Vagina (tissue), 2 donors: ENCODE measurements around the gene MEF2D. TPM values are rescaled to one million over a fixed set of nuclear protein-coding genes. Genes with fewer than 3 reads are reported as not detected.

ENCODE experiments used
- DNase-seq, 2 donors: peaks; one replicate each; pipeline ENCODE4 v3.0.0-alpha.2; 2017; ENCODE audit errors: extremely low spot score in 2 of 2
- H3K27ac ChIP-seq: fragments of 200-600 bp; sonication (generic); one replicate; pipeline ENCODE4 v1.5.1; 2019
- H3K27me3 ChIP-seq: fragments of 200-600 bp; sonication (generic); one replicate; pipeline ENCODE4 v1.5.1; 2019
- H3K36me3 ChIP-seq, 2 donors: fragments of 200-600 bp; sonication (generic); one replicate each; pipeline ENCODE4 v1.5.1; 2017 to 2019
- H3K4me1 ChIP-seq: fragments of 200-600 bp; sonication (generic); one replicate; pipeline ENCODE4 v1.5.1; 2019
- H3K4me3 ChIP-seq, 2 donors: fragments of 200-600 bp; sonication (generic); 1 replicate in 1 of 2; 2 replicates in 1 of 2; pipeline ENCODE4 v1.5.1; 2016 to 2019
- H3K9me3 ChIP-seq: fragments of 200-600 bp; sonication (generic); one replicate; pipeline ENCODE4 v1.5.1; 2019
- POLR2A ChIP-seq, 2 donors: fragments of 450-650 bp; IDR thresholded peaks; one replicate each; pipeline ENCODE4 v1.6.1; 2017; ENCODE audit warnings: antibody characterized with exemption in 2 of 2, mild to moderate bottlenecking in 2 of 2, moderate library complexity in 2 of 2
- POLR2AphosphoS5 ChIP-seq, 2 donors: sonication (generic); formaldehyde crosslinking; IDR thresholded peaks; one replicate each; pipeline ENCODE4 v1.9.0; 2017; ENCODE audit warnings: antibody characterized with exemption in 2 of 2, mild to moderate bottlenecking in 2 of 2, low read depth in 1 of 2; ENCODE audit not compliant: insufficient read depth in 1 of 2
- intact Hi-C: fragments of 100-400 bp; cut with DNase I; formaldehyde crosslinking; loops from one replicate; pipeline ENCODE4 v1.15.1; 2023
- total RNA-seq: library from RNA; depleted of rRNA; stranded (reverse); fragments of >200 nt; gene quantifications from one replicate; pipeline ENCODE4 v1.2.3, GENCODE V29; 2016
- TF ChIP-seq, protein P1 (sequence below), 3 experiments: fragments of 450-650 bp in 2 of 3; fragments of 200-600 bp in 1 of 3; sonication (generic) in 1 of 3; IDR thresholded peaks; one replicate each; pipeline ENCODE4 v1.5.1; 2017 to 2019; ENCODE audit warnings: antibody characterized with exemption in 3 of 3, mild to moderate bottlenecking in 2 of 3, moderate library complexity in 2 of 3

Gene MEF2D
- total RNA-seq, 1 donor from 2014 or later = 33.9 TPM

DNA sequence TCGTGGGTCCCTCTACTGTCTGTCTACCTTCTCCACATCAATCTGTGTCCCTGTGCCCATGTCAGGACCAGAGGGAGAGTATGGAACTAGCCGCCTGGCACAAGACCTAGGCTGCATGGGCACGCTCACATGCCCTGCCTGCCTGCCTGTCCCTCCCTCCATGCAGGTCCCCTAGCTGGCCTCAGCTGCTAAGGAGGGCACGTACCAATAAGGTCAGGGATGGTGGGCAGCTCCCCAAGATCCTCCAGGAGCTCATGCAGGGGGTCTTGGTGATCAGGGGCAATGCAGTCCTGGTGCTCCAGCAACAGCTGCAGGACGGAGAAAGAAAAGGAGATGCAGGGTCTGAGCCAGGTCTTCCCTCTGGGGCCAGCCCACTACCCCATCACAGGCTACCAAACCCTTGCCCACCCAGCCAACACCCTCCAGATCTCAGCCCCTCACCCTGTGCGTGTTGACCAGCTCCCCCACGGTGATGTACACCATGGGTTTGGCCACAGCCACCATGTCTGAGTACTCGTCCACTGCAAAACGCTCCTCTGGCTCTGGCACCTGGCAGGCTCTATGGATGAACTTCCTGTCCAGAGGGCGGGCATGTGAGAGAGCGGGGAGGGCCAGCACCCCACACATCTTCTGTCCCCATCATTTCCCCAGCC lies 33.1 kb upstream of the MEF2D start:
- H3K9me3 ChIP-seq = no peaks in the 10 kb centered on the region
- no peak overlapping the region for H3K4me3 ChIP-seq
- no peaks in the 10 kb centered on the region for H3K36me3 ChIP-seq
- no peak overlapping the region for H3K27ac ChIP-seq
- H3K4me1 ChIP-seq = no peaks in the 10 kb centered on the region
- DNase-seq = no peak
- intact Hi-C loops = no loop called here
- TF ChIP-seq POLR2A (IDR thresholded peaks at IDR 0.05) (no peak), POLR2AphosphoS5 (IDR thresholded peaks at IDR 0.05; ENCODE audit: insufficient read depth in 1 of 2, low read depth in 1 of 2) (no peak)
- TF ChIP-seq, protein P1, sequence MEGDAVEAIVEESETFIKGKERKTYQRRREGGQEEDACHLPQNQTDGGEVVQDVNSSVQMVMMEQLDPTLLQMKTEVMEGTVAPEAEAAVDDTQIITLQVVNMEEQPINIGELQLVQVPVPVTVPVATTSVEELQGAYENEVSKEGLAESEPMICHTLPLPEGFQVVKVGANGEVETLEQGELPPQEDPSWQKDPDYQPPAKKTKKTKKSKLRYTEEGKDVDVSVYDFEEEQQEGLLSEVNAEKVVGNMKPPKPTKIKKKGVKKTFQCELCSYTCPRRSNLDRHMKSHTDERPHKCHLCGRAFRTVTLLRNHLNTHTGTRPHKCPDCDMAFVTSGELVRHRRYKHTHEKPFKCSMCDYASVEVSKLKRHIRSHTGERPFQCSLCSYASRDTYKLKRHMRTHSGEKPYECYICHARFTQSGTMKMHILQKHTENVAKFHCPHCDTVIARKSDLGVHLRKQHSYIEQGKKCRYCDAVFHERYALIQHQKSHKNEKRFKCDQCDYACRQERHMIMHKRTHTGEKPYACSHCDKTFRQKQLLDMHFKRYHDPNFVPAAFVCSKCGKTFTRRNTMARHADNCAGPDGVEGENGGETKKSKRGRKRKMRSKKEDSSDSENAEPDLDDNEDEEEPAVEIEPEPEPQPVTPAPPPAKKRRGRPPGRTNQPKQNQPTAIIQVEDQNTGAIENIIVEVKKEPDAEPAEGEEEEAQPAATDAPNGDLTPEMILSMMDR (IDR thresholded peaks at IDR 0.05) = no peak
- H3K27me3 ChIP-seq = no peaks in the 10 kb centered on the region

DNA sequence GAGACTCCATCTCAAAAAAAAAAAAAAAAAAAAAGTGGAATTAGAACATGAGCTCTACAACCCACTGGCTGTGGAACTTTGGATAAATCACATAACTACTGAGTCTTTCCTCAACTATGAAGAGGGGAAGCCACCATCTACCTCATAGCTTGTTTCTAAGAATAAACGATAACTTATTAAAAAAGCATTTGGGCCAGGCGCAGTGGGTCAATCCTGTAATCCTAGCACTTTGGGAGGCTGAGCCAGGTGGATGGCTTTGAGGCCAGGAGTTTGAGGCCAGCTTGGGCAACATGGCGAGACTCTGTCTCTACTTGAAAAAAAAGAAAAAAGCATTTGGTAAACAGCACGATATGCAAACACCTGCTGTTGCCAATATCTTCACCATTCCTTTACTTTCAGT lies 31.8 kb upstream of the MEF2D start:
- no peaks in the 10 kb centered on the region for H3K4me1 ChIP-seq
- H3K4me3 ChIP-seq = no peak overlapping the region
- no peaks in the 10 kb centered on the region for H3K9me3 ChIP-seq
- no peaks in the 10 kb centered on the region for H3K27me3 ChIP-seq
- H3K27ac ChIP-seq = no peak overlapping the region
- TF ChIP-seq POLR2A (IDR thresholded peaks at IDR 0.05) = no peak
- TF ChIP-seq POLR2AphosphoS5 (IDR thresholded peaks at IDR 0.05; ENCODE audit: insufficient read depth in 1 of 2, low read depth in 1 of 2) = no peak
- TF ChIP-seq, protein P1 (IDR thresholded peaks at IDR 0.05) = no peak
- intact Hi-C loops = no loop called here
- DNase-seq = no peak
- no peaks in the 10 kb centered on the region for H3K36me3 ChIP-seq

DNA sequence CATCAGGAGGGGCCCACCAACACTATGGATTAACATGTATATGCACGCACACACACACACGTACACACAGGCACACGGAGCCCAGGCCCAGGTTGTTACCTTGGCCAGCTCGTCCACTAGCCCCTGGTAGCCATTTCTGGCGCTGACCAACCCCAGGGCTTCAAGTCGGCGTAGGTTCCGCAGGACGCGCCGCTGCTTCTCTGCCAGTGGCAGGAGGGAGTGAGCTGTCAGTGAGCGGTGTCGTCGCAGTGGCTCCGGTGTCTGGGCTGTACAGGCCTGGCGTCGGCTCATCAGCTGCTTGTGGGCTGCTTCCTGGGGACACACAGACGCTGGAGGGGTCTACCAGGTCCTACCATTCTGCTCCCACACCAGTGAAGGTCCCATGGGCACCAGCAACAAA lies 29.4 kb upstream of the MEF2D start:
- no peak overlapping the region for H3K4me3 ChIP-seq
- TF ChIP-seq POLR2AphosphoS5 (IDR thresholded peaks at IDR 0.05; ENCODE audit: insufficient read depth in 1 of 2, low read depth in 1 of 2) (no peak), POLR2A (IDR thresholded peaks at IDR 0.05) (no peak)
- TF ChIP-seq, protein P1 (IDR thresholded peaks at IDR 0.05) = no peak
- H3K27ac ChIP-seq = no peak overlapping the region
- H3K36me3 ChIP-seq = no peaks in the 10 kb centered on the region
- intact Hi-C loops = no loop called here
- H3K9me3 ChIP-seq = no peaks in the 10 kb centered on the region
- no peak for DNase-seq
- H3K27me3 ChIP-seq = no peaks in the 10 kb centered on the region
- no peaks in the 10 kb centered on the region for H3K4me1 ChIP-seq

DNA sequence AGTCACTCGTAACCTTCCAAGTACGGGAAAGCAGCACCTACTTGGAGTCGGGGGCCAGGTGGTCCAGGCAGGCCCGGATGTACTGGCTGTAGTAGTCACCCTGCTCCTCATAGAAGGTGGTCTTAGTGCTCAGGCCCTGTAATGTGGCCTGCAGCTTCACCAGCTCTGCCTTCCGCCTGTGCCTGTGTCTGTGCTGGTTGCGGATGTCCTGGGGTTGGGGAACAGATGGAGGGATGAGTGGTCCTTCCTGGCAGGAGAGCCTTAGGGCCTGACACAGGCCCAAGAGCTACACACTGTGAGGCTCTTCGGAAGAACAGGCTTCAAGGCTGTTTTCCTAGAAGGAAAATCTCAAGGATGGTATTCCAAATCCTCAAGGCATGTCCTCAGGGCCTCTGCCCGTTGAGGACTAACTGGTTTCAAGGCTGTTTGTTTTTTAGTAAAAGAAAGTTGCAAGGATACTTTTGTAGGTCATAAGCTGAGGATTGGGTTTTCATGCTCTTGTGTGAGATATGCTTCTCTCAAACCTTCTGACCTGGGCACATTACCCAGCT lies 28.4 kb upstream of the MEF2D start:
- Histone ChIP-seq H3K27ac (no peak overlapping the region), H3K27me3 (no peaks in the 10 kb centered on the region), H3K4me1 (no peaks in the 10 kb centered on the region), H3K4me3 (no peak overlapping the region), H3K9me3 (no peaks in the 10 kb centered on the region), H3K36me3 (no peaks in the 10 kb centered on the region)
- DNase-seq = no peak
- intact Hi-C loops = no loop called here
- TF ChIP-seq, protein P1 (IDR thresholded peaks at IDR 0.05) = no peak
- TF ChIP-seq POLR2A (IDR thresholded peaks at IDR 0.05) = no peak
- TF ChIP-seq POLR2AphosphoS5 (IDR thresholded peaks at IDR 0.05; ENCODE audit: insufficient read depth in 1 of 2, low read depth in 1 of 2) = no peak

DNA sequence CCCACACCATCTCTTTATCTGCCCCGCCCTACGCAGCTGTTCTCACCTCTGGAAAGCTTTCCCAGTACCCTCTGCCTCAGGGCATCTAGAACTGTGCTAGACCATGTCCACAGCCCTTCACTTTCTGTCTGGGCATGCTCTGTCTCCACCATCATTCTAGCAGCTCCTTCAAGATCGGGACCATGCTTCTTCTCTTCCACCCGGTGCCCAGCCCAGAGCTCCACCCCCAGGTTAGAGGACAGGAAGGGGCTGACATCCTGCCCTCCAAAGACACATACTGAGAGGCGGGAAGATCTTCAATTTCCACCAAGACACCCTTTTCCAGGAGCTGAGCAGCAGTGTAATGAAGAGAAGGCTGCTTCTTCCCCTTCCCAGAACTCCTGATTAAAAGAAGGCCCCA lies 27.7 kb upstream of the MEF2D start:
- Histone ChIP-seq H3K36me3 (no peaks in the 10 kb centered on the region), H3K9me3 (no peaks in the 10 kb centered on the region), H3K27me3 (no peaks in the 10 kb centered on the region), H3K4me3 (no peak overlapping the region), H3K4me1 (no peaks in the 10 kb centered on the region), H3K27ac (no peak overlapping the region)
- TF ChIP-seq, protein P1 (IDR thresholded peaks at IDR 0.05) = no peak
- DNase-seq = no peak
- intact Hi-C loops = no loop called here
